GM23338 (cell line): ENCODE results near the gene CD47. TPM values are rescaled to one million over a fixed set of nuclear protein-coding genes. Genes with fewer than 3 reads are reported as not detected.

Source experiments
- ATAC-seq: fragments of 200-7000 bp; cut with Tn5 transposase; 3 replicates; pipeline ENCODE4 v1.9.1; 2020
- DNase-seq: peaks from one replicate; pipeline ENCODE4 v3.0.0-alpha.2; 2015; ENCODE audit warnings: low spot score
- H2AFZ ChIP-seq: fragments of 200-600 bp; sonication (generic); 2 replicates; pipeline ENCODE4 v1.8.0; 2016; ENCODE audit warnings: antibody characterized with exemption, mild to moderate bottlenecking, moderate library complexity
- H3F3A ChIP-seq: fragments of 200-600 bp; sonication (generic); replicated peaks from 2 replicates; pipeline ENCODE4 v1.8.0; 2017; ENCODE audit warnings: antibody characterized with exemption, mixed run types, low read depth
- H3K27ac ChIP-seq: fragments of 200-600 bp; sonication (generic); 2 replicates; pipeline ENCODE4 v1.6.1; 2016; ENCODE audit warnings: low read depth
- H3K27me3 ChIP-seq: fragments of 200-600 bp; sonication (generic); 2 replicates; pipeline ENCODE4 v1.8.0; 2016; ENCODE audit warnings: mild to moderate bottlenecking, mixed run types, moderate library complexity; ENCODE audit not compliant: insufficient read depth
- H3K36me3 ChIP-seq: fragments of 200-600 bp; sonication (generic); 2 replicates; pipeline ENCODE4 v1.8.0; 2016; ENCODE audit warnings: mild to moderate bottlenecking; ENCODE audit not compliant: insufficient read depth
- H3K4me1 ChIP-seq: fragments of 200-600 bp; sonication (generic); 2 replicates; pipeline ENCODE4 v1.8.0; 2016; ENCODE audit warnings: mild to moderate bottlenecking, moderate library complexity; ENCODE audit not compliant: insufficient read depth
- H3K4me2 ChIP-seq: fragments of 200-600 bp; sonication (generic); 2 replicates; pipeline ENCODE4 v1.7.1; 2017; ENCODE audit warnings: mixed run types
- H3K4me3 ChIP-seq: fragments of 200-600 bp; sonication (generic); 2 replicates; pipeline ENCODE4 v1.6.1; 2016; ENCODE audit warnings: mixed run types
- H3K79me2 ChIP-seq: fragments of 200-600 bp; sonication (generic); replicated peaks from 2 replicates; pipeline ENCODE4 v1.8.0; 2017; ENCODE audit warnings: mild to moderate bottlenecking; ENCODE audit not compliant: insufficient read depth
- H3K9me2 ChIP-seq: fragments of 200-600 bp; sonication (generic); 2 replicates; pipeline ENCODE4 v1.8.0; 2017; ENCODE audit not compliant: insufficient read depth
- H4K20me1 ChIP-seq: fragments of 200-600 bp; sonication (generic); replicated peaks from 2 replicates; pipeline ENCODE4 v1.8.0; 2017; ENCODE audit warnings: mild to moderate bottlenecking; ENCODE audit not compliant: insufficient read depth
- H3K27ac Mint-ChIP-seq: 2 replicates; pipeline ENCODE4 v1.8.0; 2020; ENCODE audit warnings: inconsistent platforms, mild to moderate bottlenecking, moderate library complexity, mixed read lengths
- H3K27me3 Mint-ChIP-seq: 3 replicates; pipeline ENCODE4 v1.8.0; 2022; ENCODE audit warnings: low read depth, mild to moderate bottlenecking, moderate library complexity, mixed read lengths, inconsistent platforms; ENCODE audit not compliant: insufficient read depth, poor library complexity
- H3K36me3 Mint-ChIP-seq: 3 replicates; pipeline ENCODE4 v1.8.0; 2021; ENCODE audit warnings: low read depth, mild to moderate bottlenecking, inconsistent platforms, moderate library complexity, mixed read lengths
- H3K4me1 Mint-ChIP-seq: 3 replicates; pipeline ENCODE4 v1.8.0; 2020; ENCODE audit warnings: mild to moderate bottlenecking, inconsistent platforms, mixed read lengths
- H3K4me3 Mint-ChIP-seq: 3 replicates; pipeline ENCODE4 v1.8.0; 2021; ENCODE audit warnings: moderate library complexity, mild to moderate bottlenecking, inconsistent platforms, mixed read lengths
- H3K9me3 Mint-ChIP-seq: 3 replicates; pipeline ENCODE4 v1.8.0; 2020; ENCODE audit warnings: moderate library complexity, mild to moderate bottlenecking, inconsistent platforms, mixed read lengths
- EZH2phosphoT487 ChIP-seq: fragments of 200-600 bp; sonication (generic); IDR thresholded peaks from one replicate; pipeline ENCODE4 v1.8.1; 2018; ENCODE audit warnings: antibody characterized with exemption; ENCODE audit not compliant: unreplicated experiment
- JUNB ChIP-seq: IDR thresholded peaks from one replicate; pipeline ENCODE4 v1.6.1; 2016; ENCODE audit warnings: antibody characterized with exemption; ENCODE audit not compliant: unreplicated experiment
- POLR2AphosphoS5 ChIP-seq: IDR thresholded peaks from 2 replicates; pipeline ENCODE4 v1.6.1; 2016; ENCODE audit warnings: antibody characterized with exemption, low read depth
- STAT1 ChIP-seq: IDR thresholded peaks from one replicate; pipeline ENCODE4 v1.6.1; 2016; ENCODE audit warnings: antibody characterized with exemption; ENCODE audit not compliant: unreplicated experiment
- polyA plus RNA-seq: library from polyadenylated mRNA; unstranded; fragments of >200 nt; fragmentation: Nextera tagmentation; extraction: Ambion mirVana; gene quantifications from 2 replicates; pipeline ENCODE4 v1.2.1, GENCODE V29; 2016
- total RNA-seq: library from RNA; depleted of rRNA; stranded (reverse); fragments of >200 nt; shearing (Covaris generic); gene quantifications from 2 replicates; pipeline ENCODE4 v1.2.3, GENCODE V29; 2014
- TF ChIP-seq, protein P1 (sequence below): fragments of 250-450 bp; sonication (Bioruptor Pico); IDR thresholded peaks from 2 replicates; pipeline ENCODE4 v1.5.0; 2020; ENCODE audit warnings: mild to moderate bottlenecking, moderate library complexity
- TF ChIP-seq, protein P2 (sequence below): IDR thresholded peaks from one replicate; pipeline ENCODE4 v1.6.1; 2018; ENCODE audit warnings: antibody characterized with exemption; ENCODE audit not compliant: unreplicated experiment

Gene CD47
- total and polyA plus RNA-seq, 2 experiments from 2014 or later, result 22.1 to 26.9 TPM

DNA sequence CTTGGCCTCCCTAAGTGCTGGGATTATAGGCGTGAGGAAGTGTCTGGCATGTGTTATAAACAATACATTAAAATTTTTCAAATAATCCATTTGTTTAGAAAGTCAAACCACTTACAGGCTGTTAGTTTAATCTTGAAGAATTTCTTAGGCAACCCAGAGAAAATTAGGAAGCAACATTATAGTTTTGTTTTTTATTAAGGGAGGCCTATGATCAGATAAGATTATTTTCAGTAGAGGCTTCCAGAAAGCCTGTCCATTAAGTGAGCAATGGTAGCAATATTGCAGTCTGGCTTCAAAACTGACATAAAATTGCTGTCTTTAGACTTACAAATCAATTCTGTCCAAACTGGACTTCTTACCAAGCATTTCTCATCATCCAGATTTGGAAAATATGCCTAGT is 49.6 kb downstream of the CD47 start:
- ATAC-seq (no peak), DNase-seq (no peak)
- Histone ChIP-seq H3K36me3 (no peaks in the 10 kb centered on the region), H3K79me2 (no peaks in the 10 kb centered on the region), H4K20me1 (no peaks in the 10 kb centered on the region), H3K4me1 (peaks cover 11% of the 10 kb centered on the region; the same call in 1 of the 2 replicates), H3F3A (no peaks in the 10 kb centered on the region), H3K9me2 (no peaks in the 10 kb centered on the region), H3K27ac (no peak overlapping the region), H2AFZ (no peak overlapping the region), H3K4me3 (no peak overlapping the region), H3K27me3 (no peaks in the 10 kb centered on the region), H3K4me2 (no peak overlapping the region)
- TF ChIP-seq POLR2AphosphoS5, result no peak
- TF ChIP-seq, protein P1, sequence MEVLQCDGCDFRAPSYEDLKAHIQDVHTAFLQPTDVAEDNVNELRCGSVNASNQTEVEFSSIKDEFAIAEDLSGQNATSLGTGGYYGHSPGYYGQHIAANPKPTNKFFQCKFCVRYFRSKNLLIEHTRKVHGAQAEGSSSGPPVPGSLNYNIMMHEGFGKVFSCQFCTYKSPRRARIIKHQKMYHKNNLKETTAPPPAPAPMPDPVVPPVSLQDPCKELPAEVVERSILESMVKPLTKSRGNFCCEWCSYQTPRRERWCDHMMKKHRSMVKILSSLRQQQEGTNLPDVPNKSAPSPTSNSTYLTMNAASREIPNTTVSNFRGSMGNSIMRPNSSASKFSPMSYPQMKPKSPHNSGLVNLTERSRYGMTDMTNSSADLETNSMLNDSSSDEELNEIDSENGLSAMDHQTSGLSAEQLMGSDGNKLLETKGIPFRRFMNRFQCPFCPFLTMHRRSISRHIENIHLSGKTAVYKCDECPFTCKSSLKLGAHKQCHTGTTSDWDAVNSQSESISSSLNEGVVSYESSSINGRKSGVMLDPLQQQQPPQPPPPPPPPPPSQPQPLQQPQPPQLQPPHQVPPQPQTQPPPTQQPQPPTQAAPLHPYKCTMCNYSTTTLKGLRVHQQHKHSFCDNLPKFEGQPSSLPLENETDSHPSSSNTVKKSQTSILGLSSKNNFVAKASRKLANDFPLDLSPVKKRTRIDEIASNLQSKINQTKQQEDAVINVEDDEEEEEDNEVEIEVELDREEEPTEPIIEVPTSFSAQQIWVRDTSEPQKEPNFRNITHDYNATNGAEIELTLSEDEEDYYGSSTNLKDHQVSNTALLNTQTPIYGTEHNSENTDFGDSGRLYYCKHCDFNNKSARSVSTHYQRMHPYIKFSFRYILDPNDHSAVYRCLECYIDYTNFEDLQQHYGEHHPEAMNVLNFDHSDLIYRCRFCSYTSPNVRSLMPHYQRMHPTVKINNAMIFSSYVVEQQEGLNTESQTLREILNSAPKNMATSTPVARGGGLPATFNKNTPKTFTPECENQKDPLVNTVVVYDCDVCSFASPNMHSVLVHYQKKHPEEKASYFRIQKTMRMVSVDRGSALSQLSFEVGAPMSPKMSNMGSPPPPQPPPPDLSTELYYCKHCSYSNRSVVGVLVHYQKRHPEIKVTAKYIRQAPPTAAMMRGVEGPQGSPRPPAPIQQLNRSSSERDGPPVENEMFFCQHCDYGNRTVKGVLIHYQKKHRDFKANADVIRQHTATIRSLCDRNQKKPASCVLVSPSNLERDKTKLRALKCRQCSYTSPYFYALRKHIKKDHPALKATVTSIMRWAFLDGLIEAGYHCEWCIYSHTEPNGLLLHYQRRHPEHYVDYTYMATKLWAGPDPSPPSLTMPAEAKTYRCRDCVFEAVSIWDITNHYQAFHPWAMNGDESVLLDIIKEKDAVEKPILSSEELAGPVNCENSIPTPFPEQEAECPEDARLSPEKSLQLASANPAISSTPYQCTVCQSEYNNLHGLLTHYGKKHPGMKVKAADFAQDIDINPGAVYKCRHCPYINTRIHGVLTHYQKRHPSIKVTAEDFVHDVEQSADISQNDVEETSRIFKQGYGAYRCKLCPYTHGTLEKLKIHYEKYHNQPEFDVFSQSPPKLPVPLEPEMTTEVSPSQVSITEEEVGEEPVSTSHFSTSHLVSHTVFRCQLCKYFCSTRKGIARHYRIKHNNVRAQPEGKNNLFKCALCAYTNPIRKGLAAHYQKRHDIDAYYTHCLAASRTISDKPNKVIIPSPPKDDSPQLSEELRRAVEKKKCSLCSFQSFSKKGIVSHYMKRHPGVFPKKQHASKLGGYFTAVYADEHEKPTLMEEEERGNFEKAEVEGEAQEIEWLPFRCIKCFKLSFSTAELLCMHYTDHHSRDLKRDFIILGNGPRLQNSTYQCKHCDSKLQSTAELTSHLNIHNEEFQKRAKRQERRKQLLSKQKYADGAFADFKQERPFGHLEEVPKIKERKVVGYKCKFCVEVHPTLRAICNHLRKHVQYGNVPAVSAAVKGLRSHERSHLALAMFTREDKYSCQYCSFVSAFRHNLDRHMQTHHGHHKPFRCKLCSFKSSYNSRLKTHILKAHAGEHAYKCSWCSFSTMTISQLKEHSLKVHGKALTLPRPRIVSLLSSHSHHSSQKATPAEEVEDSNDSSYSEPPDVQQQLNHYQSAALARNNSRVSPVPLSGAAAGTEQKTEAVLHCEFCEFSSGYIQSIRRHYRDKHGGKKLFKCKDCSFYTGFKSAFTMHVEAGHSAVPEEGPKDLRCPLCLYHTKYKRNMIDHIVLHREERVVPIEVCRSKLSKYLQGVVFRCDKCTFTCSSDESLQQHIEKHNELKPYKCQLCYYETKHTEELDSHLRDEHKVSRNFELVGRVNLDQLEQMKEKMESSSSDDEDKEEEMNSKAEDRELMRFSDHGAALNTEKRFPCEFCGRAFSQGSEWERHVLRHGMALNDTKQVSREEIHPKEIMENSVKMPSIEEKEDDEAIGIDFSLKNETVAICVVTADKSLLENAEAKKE (CRISPR knock-in tag), result no peak
- TF ChIP-seq, protein P2, sequence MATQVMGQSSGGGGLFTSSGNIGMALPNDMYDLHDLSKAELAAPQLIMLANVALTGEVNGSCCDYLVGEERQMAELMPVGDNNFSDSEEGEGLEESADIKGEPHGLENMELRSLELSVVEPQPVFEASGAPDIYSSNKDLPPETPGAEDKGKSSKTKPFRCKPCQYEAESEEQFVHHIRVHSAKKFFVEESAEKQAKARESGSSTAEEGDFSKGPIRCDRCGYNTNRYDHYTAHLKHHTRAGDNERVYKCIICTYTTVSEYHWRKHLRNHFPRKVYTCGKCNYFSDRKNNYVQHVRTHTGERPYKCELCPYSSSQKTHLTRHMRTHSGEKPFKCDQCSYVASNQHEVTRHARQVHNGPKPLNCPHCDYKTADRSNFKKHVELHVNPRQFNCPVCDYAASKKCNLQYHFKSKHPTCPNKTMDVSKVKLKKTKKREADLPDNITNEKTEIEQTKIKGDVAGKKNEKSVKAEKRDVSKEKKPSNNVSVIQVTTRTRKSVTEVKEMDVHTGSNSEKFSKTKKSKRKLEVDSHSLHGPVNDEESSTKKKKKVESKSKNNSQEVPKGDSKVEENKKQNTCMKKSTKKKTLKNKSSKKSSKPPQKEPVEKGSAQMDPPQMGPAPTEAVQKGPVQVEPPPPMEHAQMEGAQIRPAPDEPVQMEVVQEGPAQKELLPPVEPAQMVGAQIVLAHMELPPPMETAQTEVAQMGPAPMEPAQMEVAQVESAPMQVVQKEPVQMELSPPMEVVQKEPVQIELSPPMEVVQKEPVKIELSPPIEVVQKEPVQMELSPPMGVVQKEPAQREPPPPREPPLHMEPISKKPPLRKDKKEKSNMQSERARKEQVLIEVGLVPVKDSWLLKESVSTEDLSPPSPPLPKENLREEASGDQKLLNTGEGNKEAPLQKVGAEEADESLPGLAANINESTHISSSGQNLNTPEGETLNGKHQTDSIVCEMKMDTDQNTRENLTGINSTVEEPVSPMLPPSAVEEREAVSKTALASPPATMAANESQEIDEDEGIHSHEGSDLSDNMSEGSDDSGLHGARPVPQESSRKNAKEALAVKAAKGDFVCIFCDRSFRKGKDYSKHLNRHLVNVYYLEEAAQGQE, result no peak
- no peak for TF ChIP-seq EZH2phosphoT487
- no peak for TF ChIP-seq STAT1
- no peak for TF ChIP-seq JUNB
- no peaks in the 10 kb centered on the region; the same call in 2 of the 3 replicates for H3K9me3 Mint-ChIP-seq
- H3K4me3 Mint-ChIP-seq, result no peak overlapping the region
- H3K27me3 Mint-ChIP-seq, result no peaks in the 10 kb centered on the region
- H3K36me3 Mint-ChIP-seq, result no peaks in the 10 kb centered on the region
- H3K4me1 Mint-ChIP-seq, result peaks cover 21% of the 10 kb centered on the region
- no peak overlapping the region for H3K27ac Mint-ChIP-seq
